K562 (cell line): ENCODE results near the gene NCOA3. TPM values are rescaled to one million over a fixed set of nuclear protein-coding genes. Genes with fewer than 3 reads are reported as not detected.

Experiments
- ATAC-seq: fragments of 200-7000 bp; cut with Tn5 transposase; 3 replicates; pipeline ENCODE4 v1.9.1; 2020; ENCODE audit warnings: moderate library complexity
- BruUV-seq: library from RNA; stranded (reverse); fragments of 400-500 nt; replicated peaks from 2 replicates; lab custom pipeline; 2021; lab: Mats Ljungman, UMichigan
- CTCF ChIA-PET: fragments of 300-600 bp; formaldehyde crosslinking; extraction: SDS; loops from one replicate; lab custom pipeline; 2021; ENCODE audit warnings: low intra/inter-chr PET ratio; lab: Yijun Ruan, JAX
- POLR2A ChIA-PET: fragments of 300-600, 350-650 bp; sonication (Branson Sonifier 250); formaldehyde crosslinking; extraction: SDS; loops from one replicate; lab custom pipeline; 2021; ENCODE audit warnings: antibody characterized with exemption, inconsistent platforms; lab: Yijun Ruan, JAX
- DNase-seq, 4 experiments: peaks; one replicate each; pipeline versions ENCODE4 v3.0.0 to v3.0.0-alpha.2; 2011 to 2018; ENCODE audit warnings: low spot score in 3 of 4, mixed read lengths in 3 of 4; ENCODE audit errors: extremely low read depth in 1 of 4
- FAIRE-seq: peaks from 2 replicates; lab custom pipeline; 2011; peaks lifted over from hg19 to GRCh38; lab: Jason Lieb, UNC
- H2AFZ ChIP-seq: 2 replicates; pipeline ENCODE4 v1.6.0; 2011; ENCODE audit warnings: low read depth, low read length, control low read depth, inconsistent platforms
- H3K27ac ChIP-seq: fragments of 200-600 bp; 3 replicates; pipeline ENCODE4 v1.8.0; 2011; ENCODE audit warnings: low read depth, mild to moderate bottlenecking, control low read depth, inconsistent platforms, low read length, moderate library complexity, mixed read lengths; ENCODE audit errors: extremely low read depth
- H3K27me3 ChIP-seq, 2 experiments: fragments of 300-600 bp in 1 of 2; 2 replicates in 1 of 2; 3 replicates in 1 of 2; pipeline versions ENCODE4 v1.6.0 to v1.8.0; 2011; ENCODE audit warnings: inconsistent platforms in 2 of 2, low read length in 2 of 2, mild to moderate bottlenecking in 1 of 2, mixed read lengths in 1 of 2, moderate library complexity in 1 of 2; ENCODE audit not compliant: control insufficient read depth in 2 of 2, insufficient read depth in 2 of 2
- H3K36me3 ChIP-seq: fragments of 300-600 bp; 3 replicates; pipeline ENCODE4 v1.8.0; 2011; ENCODE audit warnings: mild to moderate bottlenecking, low read length, inconsistent platforms; ENCODE audit not compliant: control insufficient read depth, insufficient read depth
- H3K4me1 ChIP-seq, 2 experiments: fragments of 200-600 bp in 1 of 2; replicated peaks in 1 of 2; 2 replicates in 1 of 2; 3 replicates in 1 of 2; pipeline versions ENCODE4 v1.5.1 to v1.8.0; 2011; ENCODE audit warnings: inconsistent platforms in 2 of 2, low read length in 2 of 2, mild to moderate bottlenecking in 1 of 2, mixed read lengths in 1 of 2, moderate library complexity in 1 of 2; ENCODE audit not compliant: control insufficient read depth in 2 of 2, insufficient read depth in 2 of 2
- H3K4me2 ChIP-seq: 2 replicates; pipeline ENCODE4 v1.6.1; 2011; ENCODE audit warnings: low read length, control low read depth, inconsistent platforms, mixed read lengths; ENCODE audit not compliant: insufficient read depth
- H3K4me3 ChIP-seq: fragments of 200-600 bp; sonication (generic), shearing (Covaris generic); 2 replicates; pipeline ENCODE4 v1.5.1; 2016; ENCODE audit warnings: control low read depth, inconsistent platforms
- H3K79me2 ChIP-seq: fragments of 200-600 bp; 3 replicates; pipeline ENCODE4 v1.8.0; 2011; ENCODE audit warnings: low read length, inconsistent platforms; ENCODE audit not compliant: control insufficient read depth, insufficient read depth
- H3K9ac ChIP-seq, 2 experiments: 2 replicates each; pipeline versions ENCODE4 v1.6.0 to v1.6.1; 2011; ENCODE audit warnings: low read depth in 2 of 2, low read length in 2 of 2, control low read depth in 1 of 2, inconsistent platforms in 1 of 2, mild to moderate bottlenecking in 1 of 2, mixed read lengths in 1 of 2; ENCODE audit not compliant: insufficient read depth in 1 of 2
- H3K9me1 ChIP-seq: one replicate; pipeline ENCODE4 v1.6.0; 2011; ENCODE audit warnings: inconsistent platforms, mild to moderate bottlenecking, low read length, moderate library complexity; ENCODE audit not compliant: control insufficient read depth, insufficient read depth
- H3K9me3 ChIP-seq: replicated peaks from 2 replicates; pipeline ENCODE4 v1.5.1; 2011; ENCODE audit warnings: low read depth, low read length, inconsistent platforms; ENCODE audit not compliant: control insufficient read depth, insufficient read depth
- H4K20me1 ChIP-seq: replicated peaks from 2 replicates; pipeline ENCODE4 v1.6.1; 2011; ENCODE audit warnings: low read length, inconsistent platforms, mixed read lengths; ENCODE audit not compliant: control insufficient read depth, insufficient read depth
- FOXK2 ChIP-seq, 2 experiments: fragments of 450-650 bp; IDR thresholded peaks in 1 of 2; conservative IDR thresholded peaks in 1 of 2; 2 replicates each; pipeline ENCODE4 v1.6.1; 2016; ENCODE audit warnings: low read depth in 2 of 2, mild to moderate bottlenecking in 1 of 2
- HDAC1 ChIP-seq, 2 experiments: fragments of 450-650 bp; IDR thresholded peaks; 2 replicates each; pipeline ENCODE4 v1.6.1; 2016 to 2017; ENCODE audit warnings: inconsistent platforms in 1 of 2, mild to moderate bottlenecking in 1 of 2, moderate library complexity in 1 of 2
- WGBS: fragments of 100-300 bp; shearing (Covaris generic); methylation state at CpG from one replicate; pipeline ENCODE4 v1.1.6; 2016; ENCODE audit warnings: low coverage, mixed read lengths; ENCODE audit not compliant: insufficient coverage; ENCODE audit errors: missing lambda C conversion rate; 5-methylcytosine and 5-hydroxymethylcytosine counted together
- in situ Hi-C: fragments of 300-500 bp; cut with MboI; formaldehyde crosslinking; loops from 4 replicates; pipeline ENCODE4 v1.15.0; 2018; ENCODE audit warnings: inconsistent platforms, mixed read lengths
- intact Hi-C: fragments of 100-400 bp; cut with micrococcal nuclease; formaldehyde crosslinking; loops from 2 replicates; pipeline ENCODE4 v1.14.2; 2022
- polyA plus RNA-seq, 8 experiments: library from polyadenylated mRNA; depleted of rRNA in 4 of 8; stranded (reverse) in 5 of 8; unstranded in 3 of 8; fragments of >200 nt; fragmentation: Nextera tagmentation in 2 of 8; fragmentation: Illumina TruSeq in 1 of 8; extraction: Ambion mirVana in 2 of 8; extraction: Trizol in 1 of 8; gene quantifications; 2 replicates each; pipeline versions ENCODE4 v1.2.1 to v1.2.3, GENCODE V29; 2011 to 2014; ENCODE audit warnings: inconsistent platforms in 1 of 8, missing spikeins in 1 of 8
- total RNA-seq, 7 experiments: library from RNA; depleted of rRNA in 6 of 7; stranded (reverse); fragments of >200 nt in 6 of 7; fragmentation: Illumina TruSeq in 2 of 7; extraction: Trizol in 2 of 7; gene quantifications; 2 replicates each; pipeline versions ENCODE4 v1.2.1 to v1.2.3, GENCODE V29; 2011 to 2021; ENCODE audit warnings: low replicate concordance in 1 of 7
- TF ChIP-seq, protein P1 (sequence below), 3 experiments: fragments of 200-800 bp in 1 of 3; fragments of 250-450 bp in 1 of 3; fragments of 450-650 bp in 1 of 3; sonication (Bioruptor Pico) in 1 of 3; sonication (Bioruptor generic) in 1 of 3; formaldehyde crosslinking in 1 of 3; IDR thresholded peaks; 2 replicates each; pipeline versions ENCODE4 v1.6.1 to v1.8.0; 2016 to 2022; ENCODE audit warnings: mild to moderate bottlenecking in 2 of 3, missing genetic modification characterization in 2 of 3, missing compliant biosample characterization in 1 of 3, moderate library complexity in 1 of 3
- TF ChIP-seq, protein P2 (sequence below): sonication (generic); formaldehyde crosslinking; IDR thresholded peaks from 2 replicates; pipeline ENCODE4 v1.8.0; 2023; ENCODE audit warnings: missing genetic modification reagents, mild to moderate bottlenecking, borderline replicate concordance
- TF ChIP-seq, protein P3 (sequence below): sonication (generic); formaldehyde crosslinking; IDR thresholded peaks from 2 replicates; pipeline ENCODE4 v1.5.0; 2020; ENCODE audit warnings: missing genetic modification reagents

NCOA3 gene
- total and polyA plus RNA-seq, 9 of the 15 experiments (the other 6 are each of a cell fraction or from before 2014, with no cell fraction given), result 3.2 to 24.3 (median 14.4) TPM

DNA sequence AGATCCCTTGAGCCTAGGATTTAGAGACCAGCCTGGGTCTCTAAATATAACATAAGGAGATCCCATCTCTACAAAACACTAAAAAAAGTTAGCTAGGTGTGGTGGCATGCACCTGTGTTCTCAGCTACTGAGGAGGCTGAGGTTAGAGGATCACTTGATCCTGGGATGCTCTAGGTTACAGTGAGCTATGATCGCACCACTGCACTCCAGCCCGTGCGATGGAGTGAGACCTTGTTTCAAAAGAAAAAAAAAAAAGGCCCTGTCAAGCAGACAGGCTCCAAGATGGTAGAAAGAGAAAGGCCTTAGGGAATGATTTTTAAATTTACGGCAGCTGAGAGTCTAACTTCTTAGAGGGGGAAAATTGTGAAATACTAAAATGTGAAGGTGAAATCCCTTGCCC lies 22.6 kb upstream of the NCOA3 start:
- H3K27me3 ChIP-seq, result no peaks in the 10 kb centered on the region
- no peak overlapping the region for H3K9ac ChIP-seq
- intact Hi-C loops, result no loop called here
- no peak overlapping the region for H3K4me2 ChIP-seq
- ATAC-seq, result no peak
- no peak for DNase-seq
- H3K4me3 ChIP-seq, result no peak overlapping the region
- no peaks in the 10 kb centered on the region for H3K9me3 ChIP-seq
- TF ChIP-seq, protein P1, sequence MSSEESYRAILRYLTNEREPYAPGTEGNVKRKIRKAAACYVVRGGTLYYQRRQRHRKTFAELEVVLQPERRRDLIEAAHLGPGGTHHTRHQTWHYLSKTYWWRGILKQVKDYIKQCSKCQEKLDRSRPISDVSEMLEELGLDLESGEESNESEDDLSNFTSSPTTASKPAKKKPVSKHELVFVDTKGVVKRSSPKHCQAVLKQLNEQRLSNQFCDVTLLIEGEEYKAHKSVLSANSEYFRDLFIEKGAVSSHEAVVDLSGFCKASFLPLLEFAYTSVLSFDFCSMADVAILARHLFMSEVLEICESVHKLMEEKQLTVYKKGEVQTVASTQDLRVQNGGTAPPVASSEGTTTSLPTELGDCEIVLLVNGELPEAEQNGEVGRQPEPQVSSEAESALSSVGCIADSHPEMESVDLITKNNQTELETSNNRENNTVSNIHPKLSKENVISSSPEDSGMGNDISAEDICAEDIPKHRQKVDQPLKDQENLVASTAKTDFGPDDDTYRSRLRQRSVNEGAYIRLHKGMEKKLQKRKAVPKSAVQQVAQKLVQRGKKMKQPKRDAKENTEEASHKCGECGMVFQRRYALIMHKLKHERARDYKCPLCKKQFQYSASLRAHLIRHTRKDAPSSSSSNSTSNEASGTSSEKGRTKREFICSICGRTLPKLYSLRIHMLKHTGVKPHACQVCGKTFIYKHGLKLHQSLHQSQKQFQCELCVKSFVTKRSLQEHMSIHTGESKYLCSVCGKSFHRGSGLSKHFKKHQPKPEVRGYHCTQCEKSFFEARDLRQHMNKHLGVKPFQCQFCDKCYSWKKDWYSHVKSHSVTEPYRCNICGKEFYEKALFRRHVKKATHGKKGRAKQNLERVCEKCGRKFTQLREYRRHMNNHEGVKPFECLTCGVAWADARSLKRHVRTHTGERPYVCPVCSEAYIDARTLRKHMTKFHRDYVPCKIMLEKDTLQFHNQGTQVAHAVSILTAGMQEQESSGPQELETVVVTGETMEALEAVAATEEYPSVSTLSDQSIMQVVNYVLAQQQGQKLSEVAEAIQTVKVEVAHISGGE (CRISPR knock-in tag; IDR thresholded peaks at IDR 0.05), result peak in 1 of 3 experiments; percentile 12; a peak in 1 of 6 replicates
- TF ChIP-seq, protein P2, sequence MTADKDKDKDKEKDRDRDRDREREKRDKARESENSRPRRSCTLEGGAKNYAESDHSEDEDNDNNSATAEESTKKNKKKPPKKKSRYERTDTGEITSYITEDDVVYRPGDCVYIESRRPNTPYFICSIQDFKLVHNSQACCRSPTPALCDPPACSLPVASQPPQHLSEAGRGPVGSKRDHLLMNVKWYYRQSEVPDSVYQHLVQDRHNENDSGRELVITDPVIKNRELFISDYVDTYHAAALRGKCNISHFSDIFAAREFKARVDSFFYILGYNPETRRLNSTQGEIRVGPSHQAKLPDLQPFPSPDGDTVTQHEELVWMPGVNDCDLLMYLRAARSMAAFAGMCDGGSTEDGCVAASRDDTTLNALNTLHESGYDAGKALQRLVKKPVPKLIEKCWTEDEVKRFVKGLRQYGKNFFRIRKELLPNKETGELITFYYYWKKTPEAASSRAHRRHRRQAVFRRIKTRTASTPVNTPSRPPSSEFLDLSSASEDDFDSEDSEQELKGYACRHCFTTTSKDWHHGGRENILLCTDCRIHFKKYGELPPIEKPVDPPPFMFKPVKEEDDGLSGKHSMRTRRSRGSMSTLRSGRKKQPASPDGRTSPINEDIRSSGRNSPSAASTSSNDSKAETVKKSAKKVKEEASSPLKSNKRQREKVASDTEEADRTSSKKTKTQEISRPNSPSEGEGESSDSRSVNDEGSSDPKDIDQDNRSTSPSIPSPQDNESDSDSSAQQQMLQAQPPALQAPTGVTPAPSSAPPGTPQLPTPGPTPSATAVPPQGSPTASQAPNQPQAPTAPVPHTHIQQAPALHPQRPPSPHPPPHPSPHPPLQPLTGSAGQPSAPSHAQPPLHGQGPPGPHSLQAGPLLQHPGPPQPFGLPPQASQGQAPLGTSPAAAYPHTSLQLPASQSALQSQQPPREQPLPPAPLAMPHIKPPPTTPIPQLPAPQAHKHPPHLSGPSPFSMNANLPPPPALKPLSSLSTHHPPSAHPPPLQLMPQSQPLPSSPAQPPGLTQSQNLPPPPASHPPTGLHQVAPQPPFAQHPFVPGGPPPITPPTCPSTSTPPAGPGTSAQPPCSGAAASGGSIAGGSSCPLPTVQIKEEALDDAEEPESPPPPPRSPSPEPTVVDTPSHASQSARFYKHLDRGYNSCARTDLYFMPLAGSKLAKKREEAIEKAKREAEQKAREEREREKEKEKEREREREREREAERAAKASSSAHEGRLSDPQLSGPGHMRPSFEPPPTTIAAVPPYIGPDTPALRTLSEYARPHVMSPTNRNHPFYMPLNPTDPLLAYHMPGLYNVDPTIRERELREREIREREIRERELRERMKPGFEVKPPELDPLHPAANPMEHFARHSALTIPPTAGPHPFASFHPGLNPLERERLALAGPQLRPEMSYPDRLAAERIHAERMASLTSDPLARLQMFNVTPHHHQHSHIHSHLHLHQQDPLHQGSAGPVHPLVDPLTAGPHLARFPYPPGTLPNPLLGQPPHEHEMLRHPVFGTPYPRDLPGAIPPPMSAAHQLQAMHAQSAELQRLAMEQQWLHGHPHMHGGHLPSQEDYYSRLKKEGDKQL (CRISPR knock-in tag), result no peak
- TF ChIP-seq FOXK2 (conservative IDR thresholded peaks at IDR 0.05 in 1 of 2, IDR thresholded peaks at IDR 0.05 in 1 of 2; ENCODE audit: low read depth in 2 of 2) (no peak), HDAC1 (IDR thresholded peaks at IDR 0.05) (no peak)
- TF ChIP-seq, protein P3, sequence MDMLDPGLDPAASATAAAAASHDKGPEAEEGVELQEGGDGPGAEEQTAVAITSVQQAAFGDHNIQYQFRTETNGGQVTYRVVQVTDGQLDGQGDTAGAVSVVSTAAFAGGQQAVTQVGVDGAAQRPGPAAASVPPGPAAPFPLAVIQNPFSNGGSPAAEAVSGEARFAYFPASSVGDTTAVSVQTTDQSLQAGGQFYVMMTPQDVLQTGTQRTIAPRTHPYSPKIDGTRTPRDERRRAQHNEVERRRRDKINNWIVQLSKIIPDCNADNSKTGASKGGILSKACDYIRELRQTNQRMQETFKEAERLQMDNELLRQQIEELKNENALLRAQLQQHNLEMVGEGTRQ, result no peak
- 70% methylated on average over 4 of the region's 4 CpGs for WGBS
- ChIA-PET CTCF (no interaction called here), POLR2A (no interaction called here)
- no peaks in the 10 kb centered on the region for H4K20me1 ChIP-seq
- H3K9me1 ChIP-seq, result no peaks in the 10 kb centered on the region
- peak; percentile 46 for FAIRE-seq
- BruUV-seq, result no TSS peak
- H2AFZ ChIP-seq, result 0 out of 2 replicates have a peak overlapping the region, but pooled peaks have one; percentile 45
- H3K27ac ChIP-seq, result no peak overlapping the region
- H3K79me2 ChIP-seq, result no peaks in the 10 kb centered on the region
- H3K36me3 ChIP-seq, result no peaks in the 10 kb centered on the region
- in situ Hi-C loops, result no loop called here
- H3K4me1 ChIP-seq, result peaks cover 0 to 10% of the 10 kb centered on the region in 2 experiments; a peak in 4 of 5 replicates
